CD14-positive monocyte (primary cell): ENCODE results near the gene BBOF1. TPM values are rescaled to one million over a fixed set of nuclear protein-coding genes. Genes with fewer than 3 reads are reported as not detected.
"Not testable (repeated sequence)": the region's sequence is repeated elsewhere in the genome, so short reads cannot be mapped to it uniquely, and the experiment has no call there.

Experiments
- DNase-seq, 3 donors: peaks; one replicate each; pipeline ENCODE4 v3.0.0-alpha.2; 2011 to 2022
- H2AFZ ChIP-seq: 2 replicates; pipeline ENCODE4 v1.6.0; 2012; ENCODE audit warnings: mild to moderate bottlenecking, low read depth, low read length, inconsistent platforms; ENCODE audit not compliant: insufficient read depth, poor library complexity, severe bottlenecking
- H3K27ac ChIP-seq, 2 donors: 1 replicate in 1 of 2; 2 replicates in 1 of 2; pipeline ENCODE4 v1.5.1; 2012 to 2013; ENCODE audit warnings: low read length in 2 of 2, control low read depth in 1 of 2, inconsistent platforms in 1 of 2, low read depth in 1 of 2, mild to moderate bottlenecking in 1 of 2
- H3K27me3 ChIP-seq, 2 donors: one replicate each; pipeline versions ENCODE4 v1.6.0 to v1.6.1; 2011 to 2013; ENCODE audit warnings: low read length in 2 of 2; ENCODE audit not compliant: control insufficient read depth in 2 of 2, insufficient read depth in 2 of 2
- H3K36me3 ChIP-seq, 2 donors: replicated peaks in 1 of 2; 1 replicate in 1 of 2; 2 replicates in 1 of 2; pipeline versions ENCODE4 v1.5.1 to v1.6.1; 2012 to 2013; ENCODE audit warnings: low read length in 2 of 2, control low read depth in 1 of 2, inconsistent platforms in 1 of 2, mild to moderate bottlenecking in 1 of 2; ENCODE audit not compliant: insufficient read depth in 2 of 2, control insufficient read depth in 1 of 2
- H3K4me1 ChIP-seq, 2 donors: 1 replicate in 1 of 2; 2 replicates in 1 of 2; pipeline versions ENCODE4 v1.5.1 to v1.6.1; 2012 to 2013; ENCODE audit warnings: low read length in 2 of 2, control low read depth in 1 of 2, inconsistent platforms in 1 of 2, mild to moderate bottlenecking in 1 of 2, moderate library complexity in 1 of 2; ENCODE audit not compliant: insufficient read depth in 2 of 2, control insufficient read depth in 1 of 2
- H3K4me2 ChIP-seq: replicated peaks from 2 replicates; pipeline ENCODE3; 2012; ENCODE audit warnings: low read length, moderate library complexity, mild to moderate bottlenecking; ENCODE audit not compliant: poor library complexity, severe bottlenecking; ENCODE audit errors: extremely low read depth
- H3K4me3 ChIP-seq, 3 experiments: fragments of 200-600 bp in 1 of 3; sonication (generic) in 1 of 3; replicated peaks in 1 of 3; 1 replicate in 2 of 3; 2 replicates in 1 of 3; pipeline ENCODE4 v1.5.1; 2011 to 2013; ENCODE audit warnings: low read length in 3 of 3, mild to moderate bottlenecking in 3 of 3, control low read depth in 2 of 3, low read depth in 2 of 3, inconsistent platforms in 1 of 3, moderate library complexity in 1 of 3
- H3K79me2 ChIP-seq: 2 replicates; pipeline ENCODE4 v1.6.0; 2012; ENCODE audit warnings: mild to moderate bottlenecking, control low read depth, inconsistent platforms, low read length, moderate library complexity; ENCODE audit not compliant: insufficient read depth
- H3K9ac ChIP-seq: 2 replicates; pipeline ENCODE4 v1.6.0; 2017; ENCODE audit warnings: low read length, mild to moderate bottlenecking; ENCODE audit not compliant: insufficient read depth, poor library complexity, severe bottlenecking
- H3K9me3 ChIP-seq, 2 donors: replicated peaks in 1 of 2; 1 replicate in 1 of 2; 2 replicates in 1 of 2; pipeline versions ENCODE4 v1.5.1 to v1.6.1; 2012 to 2013; ENCODE audit warnings: low read length in 2 of 2, control low read depth in 1 of 2; ENCODE audit not compliant: control insufficient read depth in 1 of 2, insufficient read depth in 1 of 2
- H4K20me1 ChIP-seq: 2 replicates; pipeline ENCODE4 v1.6.0; 2012; ENCODE audit warnings: mild to moderate bottlenecking, low read length, control low read depth, moderate library complexity; ENCODE audit not compliant: insufficient read depth
- H3K27ac Mint-ChIP-seq, 7 donors: one replicate each; pipeline ENCODE4 v1.8.0; 2020; ENCODE audit warnings: mild to moderate bottlenecking in 7 of 7, mixed read lengths in 7 of 7, moderate library complexity in 6 of 7, inconsistent platforms in 2 of 7
- H3K27me3 Mint-ChIP-seq, 3 donors: one replicate each; pipeline ENCODE4 v1.8.0; 2021 to 2022; ENCODE audit warnings: low read depth in 3 of 3, mild to moderate bottlenecking in 3 of 3, mixed read lengths in 3 of 3, moderate library complexity in 3 of 3, inconsistent platforms in 1 of 3
- H3K36me3 Mint-ChIP-seq, 2 donors: one replicate each; pipeline ENCODE4 v1.8.0; 2020; ENCODE audit warnings: mixed read lengths in 2 of 2, inconsistent platforms in 1 of 2, mild to moderate bottlenecking in 1 of 2
- H3K4me1 Mint-ChIP-seq: one replicate; pipeline ENCODE4 v1.8.0; 2020; ENCODE audit warnings: mild to moderate bottlenecking, mixed read lengths
- H3K4me3 Mint-ChIP-seq, 2 donors: one replicate each; pipeline ENCODE4 v1.8.0; 2020; ENCODE audit warnings: mild to moderate bottlenecking in 2 of 2, mixed read lengths in 2 of 2, moderate library complexity in 1 of 2
- H3K9me3 Mint-ChIP-seq, 7 donors: one replicate each; pipeline ENCODE4 v1.8.0; 2020 to 2022; ENCODE audit warnings: mixed read lengths in 7 of 7, mild to moderate bottlenecking in 6 of 7, moderate library complexity in 6 of 7, inconsistent platforms in 2 of 7
- WGBS: methylation state at CpG from one replicate; pipeline ENCODE4 v1.1.5; 2013; ENCODE audit warnings: missing lambda C conversion rate; ENCODE audit not compliant: insufficient coverage; 5-methylcytosine and 5-hydroxymethylcytosine counted together
- intact Hi-C, 2 donors: fragments of 100-400 bp; cut with micrococcal nuclease; formaldehyde crosslinking; loops; one replicate each; pipeline versions ENCODE4 v1.15.0 to v1.15.1; 2023
- polyA plus RNA-seq, 3 donors: library from polyadenylated mRNA; depleted of rRNA in 1 of 3; unstranded in 2 of 3; stranded (reverse) in 1 of 3; fragments of 300-500 nt in 2 of 3; fragments of >200 nt in 1 of 3; fragmentation: Illumina TruSeq in 2 of 3; gene quantifications; 1 replicate in 2 of 3; 2 replicates in 1 of 3; pipeline ENCODE4 v1.2.3, GENCODE V29; 2012 to 2021
- small RNA-seq: library from RNA; depleted of rRNA; stranded (forward); fragments of <200 nt; gene quantifications from one replicate; pipeline ENCODE3, GENCODE V24; 2012; ENCODE audit warnings: low read depth; ENCODE audit not compliant: insufficient read length
- TF ChIP-seq, protein P1 (sequence below): fragments of 200-600 bp; IDR thresholded peaks from one replicate; pipeline ENCODE4 v1.8.0; 2022; ENCODE audit warnings: antibody characterized with exemption, mild to moderate bottlenecking

The BBOF1 gene
- polyA plus RNA-seq, 3 donors, result 0.01 to 0.94 TPM; not detected in 1

DNA sequence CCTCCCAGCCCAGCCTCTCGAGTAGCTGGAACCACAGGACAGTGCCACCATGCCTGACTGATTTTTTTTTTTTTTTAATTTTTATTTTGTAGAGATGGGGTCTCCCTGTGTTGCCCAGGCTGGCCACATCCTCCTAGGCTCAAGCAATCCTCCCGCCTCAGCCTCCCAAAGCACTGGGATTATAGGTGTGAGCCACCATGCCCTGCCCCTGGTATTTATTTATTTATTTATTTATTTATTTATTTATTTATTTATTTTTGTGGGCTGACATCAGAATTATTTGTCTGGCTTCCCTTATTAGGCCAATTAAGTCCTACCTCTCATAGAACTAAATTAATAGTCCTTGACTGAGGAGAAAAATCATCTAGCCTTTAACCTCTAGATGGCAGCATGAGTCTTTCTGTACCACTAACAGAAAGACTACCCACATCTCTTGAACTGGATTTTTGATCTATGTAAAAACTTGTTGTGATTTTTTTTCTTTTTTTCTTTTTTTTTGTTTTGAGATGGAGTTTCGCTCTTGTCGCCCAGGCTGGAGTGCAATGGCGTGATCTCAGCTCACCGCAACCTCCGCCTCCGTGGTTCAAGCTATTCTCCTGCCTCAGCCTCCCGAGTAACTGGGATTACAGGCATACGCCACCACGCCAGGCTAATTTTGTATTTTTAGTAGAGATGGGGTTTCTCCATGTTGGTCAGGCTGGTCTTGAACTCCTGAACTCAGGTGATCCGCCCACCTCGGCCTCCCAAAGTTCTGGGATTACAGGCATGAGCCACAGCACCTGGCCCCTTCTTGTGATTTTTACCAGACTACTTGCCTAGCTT, 92.5 kb downstream of the BBOF1 start:
- not testable (repeated sequence) for H3K4me2 ChIP-seq, H3K9me3 Mint-ChIP-seq, H3K27ac ChIP-seq, H3K27me3 ChIP-seq, H3K9ac ChIP-seq, H3K27ac Mint-ChIP-seq, H3K4me3 ChIP-seq, H3K4me3 Mint-ChIP-seq, H4K20me1 ChIP-seq, H3K27me3 Mint-ChIP-seq, H3K4me1 Mint-ChIP-seq, H2AFZ ChIP-seq, H3K4me1 ChIP-seq, H3K79me2 ChIP-seq, H3K9me3 ChIP-seq
- H3K36me3 Mint-ChIP-seq, result peaks cover 33 to 51% of the 10 kb centered on the region in 2 donors
- TF ChIP-seq, protein P1, sequence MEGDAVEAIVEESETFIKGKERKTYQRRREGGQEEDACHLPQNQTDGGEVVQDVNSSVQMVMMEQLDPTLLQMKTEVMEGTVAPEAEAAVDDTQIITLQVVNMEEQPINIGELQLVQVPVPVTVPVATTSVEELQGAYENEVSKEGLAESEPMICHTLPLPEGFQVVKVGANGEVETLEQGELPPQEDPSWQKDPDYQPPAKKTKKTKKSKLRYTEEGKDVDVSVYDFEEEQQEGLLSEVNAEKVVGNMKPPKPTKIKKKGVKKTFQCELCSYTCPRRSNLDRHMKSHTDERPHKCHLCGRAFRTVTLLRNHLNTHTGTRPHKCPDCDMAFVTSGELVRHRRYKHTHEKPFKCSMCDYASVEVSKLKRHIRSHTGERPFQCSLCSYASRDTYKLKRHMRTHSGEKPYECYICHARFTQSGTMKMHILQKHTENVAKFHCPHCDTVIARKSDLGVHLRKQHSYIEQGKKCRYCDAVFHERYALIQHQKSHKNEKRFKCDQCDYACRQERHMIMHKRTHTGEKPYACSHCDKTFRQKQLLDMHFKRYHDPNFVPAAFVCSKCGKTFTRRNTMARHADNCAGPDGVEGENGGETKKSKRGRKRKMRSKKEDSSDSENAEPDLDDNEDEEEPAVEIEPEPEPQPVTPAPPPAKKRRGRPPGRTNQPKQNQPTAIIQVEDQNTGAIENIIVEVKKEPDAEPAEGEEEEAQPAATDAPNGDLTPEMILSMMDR, result peak; percentile 70
- WGBS, result no CpG with 5 or more reads among the region's 13 CpGs
- peak; percentile 32 to 68 (median 41) for DNase-seq
- peaks cover 13 to 67% of the 10 kb centered on the region in 2 donors for H3K36me3 ChIP-seq
- intact Hi-C loops, result loop anchor here in 1 of 2 donors (2.0 kb wide), 1 partner anchor 145 kb away; no protein-coding TSS in a partner anchor

Small RNA genes within 50 kb of the gene (small RNA-seq; reads per million reads assigned to genes)
- not detected for gene AC005480.2

Other genes with a start within 250 kb of the BBOF1 start
- 1 to 10 TPM; 1.1 to 3.8 (median 1.1) TPM for gene PTGR2, start 167.5 kb upstream of the BBOF1 start, polyA plus RNA-seq
- 10 to 100 TPM; 20.4 to 53.3 (median 42.5) TPM for gene ZNF410, start 132.5 kb upstream of the BBOF1 start, polyA plus RNA-seq
- 1 to 10 TPM in 2 of 3 donors, under 1 TPM in 1; 0.76 to 1.4 (median 1.4) TPM for gene FAM161B, start 69.3 kb upstream of the BBOF1 start, polyA plus RNA-seq
- 10 to 100 TPM; 14.1 to 21.1 (median 14.6) TPM for gene COQ6, start 69.0 kb upstream of the BBOF1 start, polyA plus RNA-seq
- gene ENTPD5, start 61 bp upstream of the BBOF1 start, polyA plus RNA-seq, result 1 to 10 TPM; 2.3 to 4.3 (median 2.7) TPM
- gene ALDH6A1, start 65.1 kb downstream of the BBOF1 start, polyA plus RNA-seq, result 10 to 100 TPM in 1 of 3 donors, 1 to 10 TPM in 2; 2.5 to 15.1 (median 8.8) TPM
- gene LIN52, start 65.6 kb downstream of the BBOF1 start, polyA plus RNA-seq, result 1 to 10 TPM; 2.9 to 7.2 (median 4.8) TPM
- not detected for gene VSX2, start 220.1 kb downstream of the BBOF1 start, polyA plus RNA-seq